ENCODE data around the gene HECW1.

Gene HECW1

GRCh38 chr7:43517464-43517863 lies 405.0 kb downstream of the HECW1 start:
- H3K27ac ChIP-seq (ENCODE audit: low read depth, low read length): no peak overlapping the region
- H3K36me3 ChIP-seq (ENCODE audit: control insufficient read depth, insufficient read depth, low read length): no peaks in the 10 kb centered on the region
- peaks cover 15% of the 10 kb centered on the region for H3K4me1 ChIP-seq (ENCODE audit: control insufficient read depth, insufficient read depth, low read length)
- H3K9me3 ChIP-seq (ENCODE audit: control insufficient read depth, insufficient read depth, low read length): no peaks in the 10 kb centered on the region
- H3K27me3 ChIP-seq (ENCODE audit: control insufficient read depth, insufficient read depth, low read length): no peaks in the 10 kb centered on the region
- H3K4me3 ChIP-seq (ENCODE audit: low read depth, low read length): no peak overlapping the region
- no peak overlapping the region for H3K9ac ChIP-seq (ENCODE audit: low read depth, low read length)

GRCh38 chr7:43520201-43520600 lies 407.8 kb downstream of the HECW1 start:
- H3K36me3 ChIP-seq (ENCODE audit: control insufficient read depth, insufficient read depth, low read length): no peaks in the 10 kb centered on the region
- no peak overlapping the region for H3K4me3 ChIP-seq (ENCODE audit: low read depth, low read length)
- H3K27ac ChIP-seq (ENCODE audit: low read depth, low read length): no peak overlapping the region
- H3K27me3 ChIP-seq (ENCODE audit: control insufficient read depth, insufficient read depth, low read length): no peaks in the 10 kb centered on the region
- no peak overlapping the region for H3K9ac ChIP-seq (ENCODE audit: low read depth, low read length)
- H3K4me1 ChIP-seq (ENCODE audit: control insufficient read depth, insufficient read depth, low read length): peaks cover 12% of the 10 kb centered on the region
- H3K9me3 ChIP-seq (ENCODE audit: control insufficient read depth, insufficient read depth, low read length): no peaks in the 10 kb centered on the region

- H3K9ac ChIP-seq (ENCODE audit: low read depth, low read length): no peak overlapping the region
- H3K9me3 ChIP-seq (ENCODE audit: control insufficient read depth, insufficient read depth, low read length): no peaks in the 10 kb centered on the region
- no peak overlapping the region for H3K27ac ChIP-seq (ENCODE audit: low read depth, low read length)
- H3K27me3 ChIP-seq (ENCODE audit: control insufficient read depth, insufficient read depth, low read length): no peaks in the 10 kb centered on the region
- 0 out of 2 replicates have a peak, but pooled peaks cover 2% of the 10 kb centered on the region for H3K4me1 ChIP-seq (ENCODE audit: control insufficient read depth, insufficient read depth, low read length)
- H3K4me3 ChIP-seq (ENCODE audit: low read depth, low read length): no peak overlapping the region
- H3K36me3 ChIP-seq (ENCODE audit: control insufficient read depth, insufficient read depth, low read length): no peaks in the 10 kb centered on the region
These were observed 410.1 kb downstream of the HECW1 start for GRCh38 chr7:43522406-43523156.

- Histone ChIP-seq H3K36me3 (ENCODE audit: control insufficient read depth, insufficient read depth, low read length) (no peaks in the 10 kb centered on the region), H3K4me3 (ENCODE audit: low read depth, low read length) (no peak overlapping the region), H3K4me1 (ENCODE audit: control insufficient read depth, insufficient read depth, low read length) (no peaks in the 10 kb centered on the region), H3K27me3 (ENCODE audit: control insufficient read depth, insufficient read depth, low read length) (no peaks in the 10 kb centered on the region), H3K9me3 (ENCODE audit: control insufficient read depth, insufficient read depth, low read length) (no peaks in the 10 kb centered on the region), H3K27ac (ENCODE audit: low read depth, low read length) (no peak overlapping the region), H3K9ac (ENCODE audit: low read depth, low read length) (no peak overlapping the region)
These were observed 416.3 kb downstream of the HECW1 start for GRCh38 chr7:43528576-43529354.

GRCh38 chr7:43530553-43531410 lies 418.3 kb downstream of the HECW1 start:
- Histone ChIP-seq H3K27me3 (ENCODE audit: control insufficient read depth, insufficient read depth, low read length) (no peaks in the 10 kb centered on the region), H3K36me3 (ENCODE audit: control insufficient read depth, insufficient read depth, low read length) (no peaks in the 10 kb centered on the region), H3K27ac (ENCODE audit: low read depth, low read length) (no peak overlapping the region), H3K4me1 (ENCODE audit: control insufficient read depth, insufficient read depth, low read length) (no peaks in the 10 kb centered on the region), H3K9ac (ENCODE audit: low read depth, low read length) (no peak overlapping the region), H3K4me3 (ENCODE audit: low read depth, low read length) (no peak overlapping the region), H3K9me3 (ENCODE audit: control insufficient read depth, insufficient read depth, low read length) (no peaks in the 10 kb centered on the region)

- H3K27me3 ChIP-seq (ENCODE audit: control insufficient read depth, insufficient read depth, low read length): no peaks in the 10 kb centered on the region
- H3K27ac ChIP-seq (ENCODE audit: low read depth, low read length): no peak overlapping the region
- H3K4me1 ChIP-seq (ENCODE audit: control insufficient read depth, insufficient read depth, low read length): no peaks in the 10 kb centered on the region
These were observed 419.3 kb downstream of the HECW1 start for GRCh38 chr7:43531700-43532099.

GRCh38 chr7:43533801-43534479 lies 421.5 kb downstream of the HECW1 start:
- H3K9ac ChIP-seq (ENCODE audit: low read depth, low read length): no peak overlapping the region
- H3K27ac ChIP-seq (ENCODE audit: low read depth, low read length): no peak overlapping the region

More at GRCh38 chr7:43531700-43532099, 419.3 kb downstream of the HECW1 start:
- Histone ChIP-seq H3K36me3 (ENCODE audit: control insufficient read depth, insufficient read depth, low read length) (no peaks in the 10 kb centered on the region), H3K4me3 (ENCODE audit: low read depth, low read length) (no peak overlapping the region), H3K9me3 (ENCODE audit: control insufficient read depth, insufficient read depth, low read length) (no peaks in the 10 kb centered on the region), H3K9ac (ENCODE audit: low read depth, low read length) (no peak overlapping the region)

GRCh38 chr7:43535031-43535451 lies 422.6 kb downstream of the HECW1 start:
- no peak overlapping the region for H3K27ac ChIP-seq (ENCODE audit: low read depth, low read length)
- no peaks in the 10 kb centered on the region for H3K9me3 ChIP-seq (ENCODE audit: control insufficient read depth, insufficient read depth, low read length)

More at GRCh38 chr7:43533801-43534479, 421.5 kb downstream of the HECW1 start:
- Histone ChIP-seq H3K27me3 (ENCODE audit: control insufficient read depth, insufficient read depth, low read length) (no peaks in the 10 kb centered on the region), H3K4me1 (ENCODE audit: control insufficient read depth, insufficient read depth, low read length) (peaks cover 4% of the 10 kb centered on the region; the same call in 1 of the 2 replicates), H3K4me3 (ENCODE audit: low read depth, low read length) (no peak overlapping the region), H3K9me3 (ENCODE audit: control insufficient read depth, insufficient read depth, low read length) (no peaks in the 10 kb centered on the region), H3K36me3 (ENCODE audit: control insufficient read depth, insufficient read depth, low read length) (no peaks in the 10 kb centered on the region)

GRCh38 chr7:43535810-43536585 lies 423.6 kb downstream of the HECW1 start:
- H3K4me1 ChIP-seq (ENCODE audit: control insufficient read depth, insufficient read depth, low read length): peaks cover 4% of the 10 kb centered on the region; the same call in 1 of the 2 replicates
- no peaks in the 10 kb centered on the region for H3K27me3 ChIP-seq (ENCODE audit: control insufficient read depth, insufficient read depth, low read length)
- H3K4me3 ChIP-seq (ENCODE audit: low read depth, low read length): no peak overlapping the region
- H3K9ac ChIP-seq (ENCODE audit: low read depth, low read length): no peak overlapping the region
- H3K9me3 ChIP-seq (ENCODE audit: control insufficient read depth, insufficient read depth, low read length): no peaks in the 10 kb centered on the region
- H3K36me3 ChIP-seq (ENCODE audit: control insufficient read depth, insufficient read depth, low read length): no peaks in the 10 kb centered on the region
- no peak overlapping the region for H3K27ac ChIP-seq (ENCODE audit: low read depth, low read length)

More at GRCh38 chr7:43535031-43535451, 422.6 kb downstream of the HECW1 start:
- H3K9ac ChIP-seq (ENCODE audit: low read depth, low read length): no peak overlapping the region
- no peak overlapping the region for H3K4me3 ChIP-seq (ENCODE audit: low read depth, low read length)
- H3K4me1 ChIP-seq (ENCODE audit: control insufficient read depth, insufficient read depth, low read length): peaks cover 4% of the 10 kb centered on the region; the same call in 1 of the 2 replicates
- H3K27me3 ChIP-seq (ENCODE audit: control insufficient read depth, insufficient read depth, low read length): no peaks in the 10 kb centered on the region
- no peaks in the 10 kb centered on the region for H3K36me3 ChIP-seq (ENCODE audit: control insufficient read depth, insufficient read depth, low read length)

- Histone ChIP-seq H3K9ac (ENCODE audit: low read depth, low read length) (no peak overlapping the region), H3K9me3 (ENCODE audit: control insufficient read depth, insufficient read depth, low read length) (no peaks in the 10 kb centered on the region), H3K4me1 (ENCODE audit: control insufficient read depth, insufficient read depth, low read length) (peaks cover 4% of the 10 kb centered on the region; the same call in 1 of the 2 replicates), H3K27me3 (ENCODE audit: control insufficient read depth, insufficient read depth, low read length) (no peaks in the 10 kb centered on the region), H3K36me3 (ENCODE audit: control insufficient read depth, insufficient read depth, low read length) (no peaks in the 10 kb centered on the region), H3K4me3 (ENCODE audit: low read depth, low read length) (no peak overlapping the region), H3K27ac (ENCODE audit: low read depth, low read length) (no peak overlapping the region)
These were observed 424.3 kb downstream of the HECW1 start for GRCh38 chr7:43536773-43537172.
